ENCODE results near the gene CMTR1. TPM values are rescaled to one million over a fixed set of nuclear protein-coding genes. Genes with fewer than 3 reads are reported as not detected.
A peak's percentile ranks its signal among the peaks of the same experiment; 100 is the strongest.

CMTR1 gene
- total and polyA plus RNA-seq, 10 of the 15 experiments (the other 5 are each of a cell fraction or from before 2014, with no cell fraction given), result 2.7 to 67.0 (median 46.2) TPM

DNA sequence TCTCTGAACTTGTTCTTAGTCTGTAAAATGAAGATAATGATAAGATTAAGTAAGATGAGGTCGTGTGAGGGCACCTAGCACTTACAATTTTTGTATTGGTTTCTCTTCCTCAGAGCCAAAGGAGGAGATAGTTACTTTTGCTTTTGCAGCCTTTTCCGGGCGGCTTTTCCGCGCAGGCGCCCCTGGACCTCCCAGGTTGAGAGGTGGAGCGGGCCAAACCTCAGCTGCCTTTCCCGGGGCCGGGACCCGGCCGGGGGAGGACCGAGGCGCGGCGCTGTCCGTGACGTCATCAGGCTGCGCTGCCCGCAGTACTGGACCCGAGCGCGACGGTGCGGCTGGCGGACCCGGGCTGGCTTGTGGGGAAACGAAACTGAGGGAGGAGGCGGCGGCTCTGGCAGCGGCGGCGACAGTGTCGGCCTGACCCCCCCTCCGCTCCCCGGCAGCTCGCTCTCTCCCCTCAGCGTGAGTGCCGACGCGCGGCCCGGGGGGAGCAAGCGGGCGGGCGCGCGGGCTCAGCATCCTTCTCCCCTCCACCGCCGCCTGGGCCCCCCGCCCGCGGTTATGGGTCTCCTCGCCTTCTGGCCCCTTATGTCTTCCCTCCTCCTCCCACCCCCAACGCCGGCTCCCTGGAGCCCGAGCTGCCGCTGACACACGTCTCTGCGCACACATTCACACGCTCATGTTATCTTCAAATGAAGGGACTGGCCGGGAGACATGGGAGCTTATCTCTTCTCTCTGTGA, at the start of gene CMTR1 (continued):
- no peak for TF ChIP-seq WRNIP1 (IDR thresholded peaks at IDR 0.05; ENCODE audit: borderline replicate concordance, low read depth, low read length)
- TF ChIP-seq MYB (IDR thresholded peaks at IDR 0.05; ENCODE audit: borderline replicate concordance, low read depth, low read length), result peak; percentile 78; the same call in 1 of the 2 replicates
- peak; percentile 82; the same call in 1 of the 2 replicates for TF ChIP-seq ZNF207 (IDR thresholded peaks at IDR 0.05; ENCODE audit: borderline replicate concordance)
- TF ChIP-seq LARP7 (IDR thresholded peaks at IDR 0.05), result peak; percentile 87
- TF ChIP-seq ZNF24 (IDR thresholded peaks at IDR 0.05), result 0 out of 2 replicates have a peak, but pooled peaks have one; percentile 12
- no peak for TF ChIP-seq JUNB (IDR thresholded peaks at IDR 0.05)
- TF ChIP-seq, protein P1, sequence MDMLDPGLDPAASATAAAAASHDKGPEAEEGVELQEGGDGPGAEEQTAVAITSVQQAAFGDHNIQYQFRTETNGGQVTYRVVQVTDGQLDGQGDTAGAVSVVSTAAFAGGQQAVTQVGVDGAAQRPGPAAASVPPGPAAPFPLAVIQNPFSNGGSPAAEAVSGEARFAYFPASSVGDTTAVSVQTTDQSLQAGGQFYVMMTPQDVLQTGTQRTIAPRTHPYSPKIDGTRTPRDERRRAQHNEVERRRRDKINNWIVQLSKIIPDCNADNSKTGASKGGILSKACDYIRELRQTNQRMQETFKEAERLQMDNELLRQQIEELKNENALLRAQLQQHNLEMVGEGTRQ (IDR thresholded peaks at IDR 0.05; ENCODE audit: borderline replicate concordance, low read depth, low read length), result no peak
- peak; percentile 79 for TF ChIP-seq JUND (IDR thresholded peaks at IDR 0.05; ENCODE audit: low read depth, low read length)
- TF ChIP-seq, protein P2, sequence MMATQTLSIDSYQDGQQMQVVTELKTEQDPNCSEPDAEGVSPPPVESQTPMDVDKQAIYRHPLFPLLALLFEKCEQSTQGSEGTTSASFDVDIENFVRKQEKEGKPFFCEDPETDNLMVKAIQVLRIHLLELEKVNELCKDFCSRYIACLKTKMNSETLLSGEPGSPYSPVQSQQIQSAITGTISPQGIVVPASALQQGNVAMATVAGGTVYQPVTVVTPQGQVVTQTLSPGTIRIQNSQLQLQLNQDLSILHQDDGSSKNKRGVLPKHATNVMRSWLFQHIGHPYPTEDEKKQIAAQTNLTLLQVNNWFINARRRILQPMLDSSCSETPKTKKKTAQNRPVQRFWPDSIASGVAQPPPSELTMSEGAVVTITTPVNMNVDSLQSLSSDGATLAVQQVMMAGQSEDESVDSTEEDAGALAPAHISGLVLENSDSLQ (IDR thresholded peaks at IDR 0.05), result no peak; the same call in 1 of the 2 replicates
- no peak for TF ChIP-seq ZNF274 (IDR thresholded peaks at IDR 0.05; ENCODE audit: insufficient read depth, insufficient read length)
- TF ChIP-seq, protein P3, sequence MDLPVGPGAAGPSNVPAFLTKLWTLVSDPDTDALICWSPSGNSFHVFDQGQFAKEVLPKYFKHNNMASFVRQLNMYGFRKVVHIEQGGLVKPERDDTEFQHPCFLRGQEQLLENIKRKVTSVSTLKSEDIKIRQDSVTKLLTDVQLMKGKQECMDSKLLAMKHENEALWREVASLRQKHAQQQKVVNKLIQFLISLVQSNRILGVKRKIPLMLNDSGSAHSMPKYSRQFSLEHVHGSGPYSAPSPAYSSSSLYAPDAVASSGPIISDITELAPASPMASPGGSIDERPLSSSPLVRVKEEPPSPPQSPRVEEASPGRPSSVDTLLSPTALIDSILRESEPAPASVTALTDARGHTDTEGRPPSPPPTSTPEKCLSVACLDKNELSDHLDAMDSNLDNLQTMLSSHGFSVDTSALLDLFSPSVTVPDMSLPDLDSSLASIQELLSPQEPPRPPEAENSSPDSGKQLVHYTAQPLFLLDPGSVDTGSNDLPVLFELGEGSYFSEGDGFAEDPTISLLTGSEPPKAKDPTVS (IDR thresholded peaks at IDR 0.05; ENCODE audit: low read depth, low read length), result no peak
- TF ChIP-seq NR2F1 (conservative IDR thresholded peaks at IDR 0.05), result peak; percentile 82

Measured in GM12878 (cell line).